Prostate gland (tissue), 2 donors: ENCODE measurements around the gene MSL1.

Source experiments
- POLR2A ChIP-seq: fragments of 450-650 bp; IDR thresholded peaks from one replicate; pipeline ENCODE4 v1.6.1; 2016; ENCODE audit warnings: antibody characterized with exemption, mild to moderate bottlenecking
- POLR2AphosphoS5 ChIP-seq: sonication (generic); formaldehyde crosslinking; IDR thresholded peaks from one replicate; pipeline ENCODE4 v1.6.1; 2017; ENCODE audit warnings: antibody characterized with exemption
- TF ChIP-seq, protein P1 (sequence below), 4 experiments: fragments of 200-600 bp in 2 of 4; fragments of 450-650 bp in 2 of 4; sonication (generic) in 2 of 4; IDR thresholded peaks; 1 replicate in 3 of 4; 2 replicates in 1 of 4; pipeline ENCODE4 v1.5.1; 2016 to 2019; ENCODE audit warnings: antibody characterized with exemption in 4 of 4, mild to moderate bottlenecking in 2 of 4, moderate library complexity in 2 of 4

GRCh38 chr17:40178660-40179059 lies 56.9 kb downstream of the MSL1 start:
- TF ChIP-seq, protein P1, sequence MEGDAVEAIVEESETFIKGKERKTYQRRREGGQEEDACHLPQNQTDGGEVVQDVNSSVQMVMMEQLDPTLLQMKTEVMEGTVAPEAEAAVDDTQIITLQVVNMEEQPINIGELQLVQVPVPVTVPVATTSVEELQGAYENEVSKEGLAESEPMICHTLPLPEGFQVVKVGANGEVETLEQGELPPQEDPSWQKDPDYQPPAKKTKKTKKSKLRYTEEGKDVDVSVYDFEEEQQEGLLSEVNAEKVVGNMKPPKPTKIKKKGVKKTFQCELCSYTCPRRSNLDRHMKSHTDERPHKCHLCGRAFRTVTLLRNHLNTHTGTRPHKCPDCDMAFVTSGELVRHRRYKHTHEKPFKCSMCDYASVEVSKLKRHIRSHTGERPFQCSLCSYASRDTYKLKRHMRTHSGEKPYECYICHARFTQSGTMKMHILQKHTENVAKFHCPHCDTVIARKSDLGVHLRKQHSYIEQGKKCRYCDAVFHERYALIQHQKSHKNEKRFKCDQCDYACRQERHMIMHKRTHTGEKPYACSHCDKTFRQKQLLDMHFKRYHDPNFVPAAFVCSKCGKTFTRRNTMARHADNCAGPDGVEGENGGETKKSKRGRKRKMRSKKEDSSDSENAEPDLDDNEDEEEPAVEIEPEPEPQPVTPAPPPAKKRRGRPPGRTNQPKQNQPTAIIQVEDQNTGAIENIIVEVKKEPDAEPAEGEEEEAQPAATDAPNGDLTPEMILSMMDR (IDR thresholded peaks at IDR 0.05), result no peak
- TF ChIP-seq POLR2A (no peak), POLR2AphosphoS5 (no peak)
